OCI-LY3 (cell line): ENCODE data around the gene EGF.
"Not testable (repeated sequence)": the region's sequence is repeated elsewhere in the genome, so short reads cannot be mapped to it uniquely, and the experiment has no call there.

Experiments
- H2AFZ ChIP-seq: fragments of 200-600, 300-600 bp; shearing (Covaris generic); 2 replicates; pipeline ENCODE4 v1.6.0; 2014; ENCODE audit warnings: antibody characterized with exemption, low read depth, low read length
- H3K27ac ChIP-seq: fragments of 200-600, 300-600 bp; sonication (generic); 2 replicates; pipeline ENCODE4 v1.5.1; 2014; ENCODE audit warnings: mild to moderate bottlenecking, low read length, moderate library complexity, mixed read lengths
- H3K27me3 ChIP-seq: fragments of 200-600, 300-600 bp; sonication (generic); 2 replicates; pipeline ENCODE4 v1.6.1; 2014; ENCODE audit warnings: low read depth, low read length, mixed read lengths
- H3K36me3 ChIP-seq: fragments of 200-600, 300-600 bp; sonication (generic); replicated peaks from 2 replicates; pipeline ENCODE3; 2014; ENCODE audit warnings: low read depth, low read length, mixed read lengths
- H3K4me1 ChIP-seq: fragments of 300-600, 200-600 bp; sonication (generic); 2 replicates; pipeline ENCODE4 v1.6.1; 2014; ENCODE audit warnings: low read length, mixed read lengths
- H3K4me2 ChIP-seq: fragments of 200-600, 300-600 bp; sonication (generic); 2 replicates; pipeline ENCODE4 v1.6.1; 2014; ENCODE audit warnings: low read length, mixed read lengths
- H3K4me3 ChIP-seq: fragments of 300-600, 200-600 bp; sonication (generic); 2 replicates; pipeline ENCODE4 v1.5.1; 2014; ENCODE audit warnings: antibody characterized with exemption, mild to moderate bottlenecking, low read length, moderate library complexity
- H3K79me2 ChIP-seq: fragments of 300-600, 200-600 bp; shearing (Covaris generic); 2 replicates; pipeline ENCODE4 v1.6.1; 2014; ENCODE audit warnings: mild to moderate bottlenecking, low read length, mixed read lengths
- H3K9ac ChIP-seq: fragments of 300-600, 200-600 bp; shearing (Covaris generic); 2 replicates; pipeline ENCODE4 v1.6.0; 2014; ENCODE audit warnings: mild to moderate bottlenecking, low read length, moderate library complexity
- H3K9me3 ChIP-seq: fragments of 200-600, 300-600 bp; shearing (Covaris generic); 2 replicates; pipeline ENCODE4 v1.6.1; 2014; ENCODE audit warnings: low read length, mixed read lengths; ENCODE audit not compliant: insufficient read depth
- H4K20me1 ChIP-seq: fragments of 200-600, 300-600 bp; sonication (generic); 2 replicates; pipeline ENCODE4 v1.6.1; 2016; ENCODE audit warnings: low read length, mixed read lengths; ENCODE audit not compliant: insufficient read depth
- CTCF ChIP-seq: fragments of 200-600, 300-600 bp; sonication (generic); IDR thresholded peaks from 2 replicates; pipeline ENCODE4 v1.5.1; 2014; ENCODE audit warnings: antibody characterized with exemption, low read length, low read depth
- EZH2phosphoT487 ChIP-seq: fragments of 200-600 bp; shearing (Covaris generic); IDR thresholded peaks from 2 replicates; pipeline ENCODE4 v1.6.1; 2018; ENCODE audit warnings: antibody characterized with exemption, mixed run types, low read depth

EGF gene

GRCh38 chr4:109931318-109931717 lies 18.6 kb downstream of the EGF start:
- no peak overlapping the region for H3K4me2 ChIP-seq
- H3K4me3 ChIP-seq, result no peak overlapping the region
- no peak overlapping the region for H2AFZ ChIP-seq
- H3K27me3 ChIP-seq, result no peaks in the 10 kb centered on the region
- H3K27ac ChIP-seq, result no peak overlapping the region
- H3K36me3 ChIP-seq, result no peaks in the 10 kb centered on the region
- TF ChIP-seq EZH2phosphoT487 (no peak), CTCF (no peak)
- H3K4me1 ChIP-seq, result no peaks in the 10 kb centered on the region
- no peak overlapping the region for H3K9ac ChIP-seq
- no peaks in the 10 kb centered on the region for H3K79me2 ChIP-seq
- H4K20me1 ChIP-seq, result no peaks in the 10 kb centered on the region
- H3K9me3 ChIP-seq, result no peaks in the 10 kb centered on the region

GRCh38 chr4:109937352-109937751 lies 24.7 kb downstream of the EGF start:
- H3K79me2 ChIP-seq, H3K27me3 ChIP-seq, H3K4me2 ChIP-seq, H2AFZ ChIP-seq, H3K4me1 ChIP-seq, H3K27ac ChIP-seq, H3K36me3 ChIP-seq, H3K9me3 ChIP-seq, H4K20me1 ChIP-seq, H3K4me3 ChIP-seq, H3K9ac ChIP-seq: not testable (repeated sequence)

- no peak for TF ChIP-seq CTCF
- TF ChIP-seq EZH2phosphoT487, result no peak
- no peaks in the 10 kb centered on the region for H4K20me1 ChIP-seq
- H3K79me2 ChIP-seq, result no peaks in the 10 kb centered on the region
- H3K4me1 ChIP-seq, result no peaks in the 10 kb centered on the region
- no peak overlapping the region for H2AFZ ChIP-seq
- H3K9me3 ChIP-seq, result no peaks in the 10 kb centered on the region
- no peak overlapping the region for H3K4me3 ChIP-seq
- no peaks in the 10 kb centered on the region for H3K36me3 ChIP-seq
- H3K27me3 ChIP-seq, result no peaks in the 10 kb centered on the region
- H3K9ac ChIP-seq, result no peak overlapping the region
- H3K27ac ChIP-seq, result no peak overlapping the region
- H3K4me2 ChIP-seq, result no peak overlapping the region
These were observed 26.5 kb downstream of the EGF start for GRCh38 chr4:109939190-109939589.

GRCh38 chr4:109942292-109942926 lies 29.7 kb downstream of the EGF start:
- H4K20me1 ChIP-seq, result no peaks in the 10 kb centered on the region
- H3K9ac ChIP-seq, result no peak overlapping the region
- no peaks in the 10 kb centered on the region for H3K9me3 ChIP-seq

More at GRCh38 chr4:109942292-109942926, 29.7 kb downstream of the EGF start:
- no peaks in the 10 kb centered on the region for H3K79me2 ChIP-seq
- no peak overlapping the region for H3K4me2 ChIP-seq
- no peak overlapping the region for H3K27ac ChIP-seq
- no peak overlapping the region for H2AFZ ChIP-seq
- no peaks in the 10 kb centered on the region for H3K36me3 ChIP-seq
- no peaks in the 10 kb centered on the region for H3K27me3 ChIP-seq
- H3K4me1 ChIP-seq, result peaks cover 1% of the 10 kb centered on the region
- no peak overlapping the region for H3K4me3 ChIP-seq
- TF ChIP-seq EZH2phosphoT487 (no peak), CTCF (no peak)
